Epithelial cell of proximal tubule (primary cell): ENCODE results near the gene JMJD6. TPM values are rescaled to one million over a fixed set of nuclear protein-coding genes. Genes with fewer than 3 reads are reported as not detected.
"Not testable (repeated sequence)": the region's sequence is repeated elsewhere in the genome, so short reads cannot be mapped to it uniquely, and the experiment has no call there.

Source experiments
- DNase-seq: peaks from one replicate; pipeline ENCODE4 v3.0.0-alpha.2; 2011; ENCODE audit warnings: low read depth
- H3K4me3 ChIP-seq: 2 replicates; pipeline ENCODE4 v1.5.1; 2011; ENCODE audit warnings: low read depth, mild to moderate bottlenecking, low read length
- total RNA-seq: library from RNA; depleted of rRNA; stranded (reverse); fragments of >200 nt; gene quantifications from 2 replicates; pipeline ENCODE4 v1.2.3, GENCODE V29; 2015
- TF ChIP-seq, protein P1 (sequence below): conservative IDR thresholded peaks from 2 replicates; pipeline ENCODE4 v1.5.1; 2012; ENCODE audit warnings: low read depth, mild to moderate bottlenecking, low read length

JMJD6 gene
- total RNA-seq, 1 donor from 2014 or later: 41.2 TPM

DNA sequence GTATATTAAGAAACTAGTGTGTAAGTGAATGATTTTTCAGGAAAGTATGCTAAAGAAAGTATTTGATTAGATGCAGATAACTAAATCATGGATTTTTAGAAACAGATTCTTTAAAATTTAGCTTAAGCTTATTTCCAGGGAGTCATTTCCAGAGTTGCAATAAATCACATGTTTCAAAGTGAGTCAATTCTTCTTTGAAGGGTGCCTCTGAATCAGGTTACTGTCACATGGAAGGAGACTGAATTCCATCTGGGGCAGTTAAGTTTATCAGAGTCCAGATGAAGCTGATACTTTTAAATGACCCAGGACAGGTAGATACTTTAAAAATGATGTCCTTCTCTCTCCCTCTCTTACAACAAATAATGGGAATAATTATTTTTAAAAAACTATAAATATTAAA is 16.6 kb upstream of the JMJD6 start:
- DNase-seq: no peak
- TF ChIP-seq, protein P1, sequence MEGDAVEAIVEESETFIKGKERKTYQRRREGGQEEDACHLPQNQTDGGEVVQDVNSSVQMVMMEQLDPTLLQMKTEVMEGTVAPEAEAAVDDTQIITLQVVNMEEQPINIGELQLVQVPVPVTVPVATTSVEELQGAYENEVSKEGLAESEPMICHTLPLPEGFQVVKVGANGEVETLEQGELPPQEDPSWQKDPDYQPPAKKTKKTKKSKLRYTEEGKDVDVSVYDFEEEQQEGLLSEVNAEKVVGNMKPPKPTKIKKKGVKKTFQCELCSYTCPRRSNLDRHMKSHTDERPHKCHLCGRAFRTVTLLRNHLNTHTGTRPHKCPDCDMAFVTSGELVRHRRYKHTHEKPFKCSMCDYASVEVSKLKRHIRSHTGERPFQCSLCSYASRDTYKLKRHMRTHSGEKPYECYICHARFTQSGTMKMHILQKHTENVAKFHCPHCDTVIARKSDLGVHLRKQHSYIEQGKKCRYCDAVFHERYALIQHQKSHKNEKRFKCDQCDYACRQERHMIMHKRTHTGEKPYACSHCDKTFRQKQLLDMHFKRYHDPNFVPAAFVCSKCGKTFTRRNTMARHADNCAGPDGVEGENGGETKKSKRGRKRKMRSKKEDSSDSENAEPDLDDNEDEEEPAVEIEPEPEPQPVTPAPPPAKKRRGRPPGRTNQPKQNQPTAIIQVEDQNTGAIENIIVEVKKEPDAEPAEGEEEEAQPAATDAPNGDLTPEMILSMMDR: no peak
- H3K4me3 ChIP-seq: no peak overlapping the region

DNA sequence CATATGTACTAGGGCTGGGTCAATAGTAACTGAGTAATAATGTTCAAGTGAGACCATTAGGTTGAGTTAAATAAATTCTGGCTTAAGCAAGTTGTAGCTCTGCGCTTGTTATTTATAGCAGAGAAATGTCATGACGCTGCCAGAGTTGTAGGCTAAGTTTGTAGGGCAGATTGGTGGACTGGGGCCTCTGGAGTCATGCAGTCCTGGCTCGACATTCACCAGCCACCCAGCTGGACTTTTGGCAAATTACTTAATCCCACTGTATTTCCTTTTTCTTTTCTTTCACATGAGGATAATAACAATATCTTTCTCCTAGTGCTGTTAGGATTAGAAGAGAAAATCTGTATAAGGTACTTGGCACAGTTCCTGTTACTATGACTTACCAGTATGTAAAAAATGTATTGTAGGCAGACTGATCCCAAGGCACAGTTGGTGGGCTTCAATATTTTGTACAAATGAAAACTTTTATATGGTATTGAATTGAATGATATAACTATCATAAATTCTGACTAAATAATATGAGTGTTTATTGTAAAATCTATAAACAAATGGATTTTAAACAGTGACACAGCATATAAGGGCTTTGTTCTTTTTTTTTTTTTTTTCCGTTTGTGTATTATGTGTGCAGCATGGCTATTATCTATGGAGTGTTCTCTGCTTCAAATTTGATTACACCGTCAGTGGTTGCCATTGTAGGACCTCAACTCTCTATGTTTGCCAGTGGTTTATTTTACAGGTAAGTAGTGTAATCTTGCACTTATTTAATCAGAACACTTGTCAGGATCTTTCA is 14.1 kb upstream of the JMJD6 start:
- TF ChIP-seq, protein P1: no peak
- H3K4me3 ChIP-seq: no peak overlapping the region
- no peak for DNase-seq

DNA sequence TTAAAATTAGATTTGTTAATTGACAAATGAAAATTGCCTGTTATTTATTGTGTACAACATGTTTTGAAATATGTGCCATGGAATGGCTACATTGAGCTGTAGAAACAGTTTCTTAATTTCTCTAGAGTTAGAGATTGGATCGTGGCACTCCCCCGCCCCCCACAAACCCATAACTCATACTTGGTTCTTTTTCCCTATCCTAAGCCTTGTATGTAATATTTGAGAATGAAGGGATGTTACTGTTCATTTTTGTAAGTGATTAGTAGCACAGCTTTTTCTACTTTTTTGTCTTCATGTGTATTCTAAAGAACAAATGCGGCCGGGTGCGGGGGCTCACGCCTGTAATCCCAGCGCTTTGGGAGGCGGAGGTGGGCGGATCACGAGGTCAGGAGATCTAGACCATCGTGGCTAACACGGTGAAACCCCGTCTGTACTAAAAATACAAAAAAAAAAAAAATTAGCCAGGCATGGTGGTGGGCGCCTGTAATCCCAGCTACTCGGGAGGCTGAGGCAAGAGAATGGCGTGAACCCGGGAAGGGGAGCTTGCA is 13.2 kb upstream of the JMJD6 start:
- H3K4me3 ChIP-seq: not testable (repeated sequence)

DNA sequence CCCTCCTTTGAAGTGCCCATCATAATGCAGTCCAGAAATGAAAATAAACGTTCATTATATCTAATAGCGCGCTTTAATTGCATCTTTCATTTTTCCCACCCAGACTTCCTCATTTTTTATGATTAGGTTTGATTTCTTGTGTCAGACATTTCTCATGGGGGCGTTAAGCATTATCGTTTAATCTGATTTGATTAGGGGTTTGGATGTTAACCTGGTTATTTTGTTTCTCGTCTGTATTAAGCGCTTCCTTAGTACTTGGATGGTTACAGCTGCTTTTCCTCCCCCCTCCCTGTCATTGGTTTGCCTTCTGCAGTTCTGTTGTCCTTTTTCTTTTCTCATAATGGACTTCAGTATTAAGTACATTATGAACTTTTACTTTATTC is 12.1 kb upstream of the JMJD6 start:
- TF ChIP-seq, protein P1: no peak
- no peak for DNase-seq
- H3K4me3 ChIP-seq: peak overlapping the region; percentile 88

More for the DNA sequence above, 13.2 kb upstream of the JMJD6 start:
- not testable (repeated sequence) for DNase-seq

DNA sequence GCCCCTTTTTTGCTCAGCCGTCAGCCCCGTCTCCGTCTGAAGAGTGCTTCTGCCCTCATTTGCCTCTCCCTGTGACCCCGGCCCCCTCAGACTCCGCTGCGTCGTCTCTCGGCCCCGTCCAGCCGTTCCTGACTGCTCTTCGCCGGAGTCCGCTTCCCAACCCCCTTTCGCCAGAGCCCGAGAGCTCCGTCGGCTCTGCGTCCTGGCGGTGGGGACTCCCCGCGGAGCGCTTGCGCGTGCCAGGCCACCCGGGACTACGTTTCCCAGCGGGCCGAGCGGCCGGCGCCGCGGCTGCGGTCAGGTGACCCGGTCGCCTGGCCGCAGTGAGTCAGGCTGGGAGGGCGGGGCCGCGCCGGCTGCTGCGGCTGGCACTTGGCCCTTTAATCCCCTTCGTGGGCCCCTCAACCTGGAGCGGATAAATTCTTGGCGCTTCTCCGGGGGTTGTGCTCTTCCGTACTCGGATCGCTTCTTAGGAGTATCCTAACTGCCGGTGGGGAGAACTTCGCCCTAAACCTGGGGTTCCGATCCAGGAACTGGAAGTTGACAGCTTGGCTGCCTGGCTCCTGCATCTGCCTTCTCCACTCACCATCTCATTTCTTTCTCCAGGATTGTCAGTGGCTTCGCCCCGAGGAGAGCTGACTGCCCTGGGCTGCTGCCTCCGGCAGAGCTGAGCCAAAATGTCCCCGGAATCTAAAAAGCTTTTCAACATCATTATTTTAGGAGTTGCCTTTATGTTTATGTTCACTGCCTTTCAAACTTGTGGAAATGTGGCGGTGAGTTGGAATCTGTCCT is 11.5 kb upstream of the JMJD6 start, which contains the start of gene MFSD11:
MFSD11 (plus strand) TSS at position 444 of the 792 bp plus-strand sequence; CDS start at position 678, 234 bp downstream.
- no peak for DNase-seq
- TF ChIP-seq, protein P1: no peak
- H3K4me3 ChIP-seq: peak within 1 kb of the TSS; percentile 88

DNA sequence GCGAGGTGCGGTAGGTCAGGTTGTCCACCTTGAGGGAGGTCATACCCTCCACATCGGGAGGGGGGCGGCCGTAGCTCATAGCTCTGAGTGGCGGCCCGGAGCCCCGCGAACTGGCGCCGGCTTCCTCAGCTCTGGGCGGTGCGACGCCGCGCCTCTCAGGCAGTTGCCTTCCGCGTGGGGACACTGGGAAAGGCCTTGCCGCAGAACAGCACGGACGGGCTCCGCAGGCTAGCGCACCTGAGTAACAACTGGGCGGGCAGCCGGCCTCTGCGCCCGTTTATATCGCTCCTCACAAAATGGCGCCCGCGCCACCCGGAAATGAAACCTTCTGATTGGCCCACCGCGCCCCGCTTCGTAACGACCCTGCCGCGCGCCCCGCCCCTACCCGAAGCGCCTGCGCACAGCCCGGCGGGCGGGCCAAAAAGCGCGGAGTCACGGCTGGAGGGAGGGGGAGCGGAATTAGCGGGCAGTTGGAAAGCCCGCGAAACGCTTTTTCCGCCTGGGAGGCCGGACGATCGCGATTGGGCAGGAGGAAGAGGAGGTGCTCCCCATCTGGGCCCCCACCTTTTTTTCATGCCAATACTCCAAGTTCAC is 10.8 kb upstream of the JMJD6 start, which contains the start of gene SRSF2:
SRSF2 (minus strand) TSS at position 250 of the 594 bp plus-strand sequence; CDS start at position 79, 171 bp downstream.
- peak within 1 kb of the TSS; percentile 88 for H3K4me3 ChIP-seq
- DNase-seq: no peak
- TF ChIP-seq, protein P1: no peak
